NCI-H187 treated with DMSO at 0.1 percent for 48 hours (cell line): ENCODE results near the gene CMTR1.

ENCODE experiments used
- DNase-seq: peaks from one replicate; lab custom pipeline; 2025; lab: John Stamatoyannopoulos, UW

The CMTR1 gene

GRCh38 chr6:37479266-37479854 is 46.3 kb downstream of the CMTR1 start:
- no peak for DNase-seq

- DNase-seq, result no peak
Measured at GRCh38 chr6:37480118-37480736, 47.2 kb downstream of the CMTR1 start.

- no peak for DNase-seq
Measured at GRCh38 chr6:37480951-37481534, 48.0 kb downstream of the CMTR1 start.

GRCh38 chr6:37481711-37482605 is 48.9 kb downstream of the CMTR1 start:
- peak; percentile 43 for DNase-seq

- DNase-seq, result no peak
Measured at GRCh38 chr6:37482606-37483251, 49.7 kb downstream of the CMTR1 start.

GRCh38 chr6:37483252-37483901 is 50.4 kb downstream of the CMTR1 start:
- no peak for DNase-seq

GRCh38 chr6:37483917-37484785 is 51.1 kb downstream of the CMTR1 start:
- DNase-seq, result no peak

GRCh38 chr6:37484786-37485170 is 51.8 kb downstream of the CMTR1 start:
- no peak for DNase-seq

GRCh38 chr6:37485291-37485702 is 52.3 kb downstream of the CMTR1 start:
- DNase-seq, result no peak

GRCh38 chr6:37486121-37486839 is 53.3 kb downstream of the CMTR1 start:
- no peak for DNase-seq

- no peak for DNase-seq
Measured at GRCh38 chr6:37487591-37488380, 54.8 kb downstream of the CMTR1 start.

- DNase-seq, result no peak
Measured at GRCh38 chr6:37488476-37488875, 55.5 kb downstream of the CMTR1 start.

GRCh38 chr6:37489697-37490336 is 56.8 kb downstream of the CMTR1 start:
- no peak for DNase-seq

GRCh38 chr6:37490536-37491170 is 57.6 kb downstream of the CMTR1 start:
- no peak for DNase-seq

GRCh38 chr6:37491171-37491829 is 58.3 kb downstream of the CMTR1 start:
- DNase-seq, result no peak

- DNase-seq, result no peak
Measured at GRCh38 chr6:37491830-37492208, 58.8 kb downstream of the CMTR1 start.

GRCh38 chr6:37492236-37492972 is 59.4 kb downstream of the CMTR1 start:
- DNase-seq, result no peak
